GM12878 (cell line): ENCODE measurements around the gene PLCXD1.

ENCODE experiments used
- BACH1 ChIP-seq: fragments of 450-650 bp; IDR thresholded peaks from 2 replicates; pipeline ENCODE4 v1.6.1; 2017; ENCODE audit warnings: mild to moderate bottlenecking, borderline replicate concordance
- BCL11A ChIP-seq: IDR thresholded peaks from 2 replicates; pipeline ENCODE4 v1.6.1; 2011; ENCODE audit warnings: low read depth, low read length
- EZH2 ChIP-seq: IDR thresholded peaks from 2 replicates; pipeline ENCODE4 v1.6.1; 2012; ENCODE audit warnings: low read depth, mild to moderate bottlenecking, control low read depth, inconsistent platforms, low read length, borderline replicate concordance; ENCODE audit not compliant: control insufficient read depth
- IRF4 ChIP-seq: IDR thresholded peaks from 2 replicates; pipeline ENCODE4 v1.6.1; 2011; ENCODE audit warnings: low read depth, low read length
- JUND ChIP-seq: IDR thresholded peaks from 2 replicates; pipeline ENCODE4 v1.6.1; 2012; ENCODE audit warnings: low read depth, mild to moderate bottlenecking, low read length, improper control_type of control experiment, moderate library complexity
- KDM1A ChIP-seq: fragments of 200-600 bp; sonication (generic); IDR thresholded peaks from 2 replicates; pipeline ENCODE4 v1.6.1; 2016; ENCODE audit warnings: borderline replicate concordance
- RB1 ChIP-seq: fragments of 450-650 bp; formaldehyde crosslinking; IDR thresholded peaks from 2 replicates; pipeline ENCODE4 v1.6.1; 2017; ENCODE audit warnings: mild to moderate bottlenecking, borderline replicate concordance
- SRF ChIP-seq, 2 experiments: IDR thresholded peaks; 2 replicates each; pipeline ENCODE4 v1.6.1; 2011; ENCODE audit warnings: low read depth in 2 of 2, low read length in 2 of 2, mild to moderate bottlenecking in 1 of 2, moderate library complexity in 1 of 2
- TARDBP ChIP-seq: IDR thresholded peaks from 2 replicates; pipeline ENCODE4 v1.6.1; 2016; ENCODE audit warnings: borderline replicate concordance
- YBX1 ChIP-seq: fragments of 450-650 bp; IDR thresholded peaks from 2 replicates; pipeline ENCODE4 v1.6.1; 2016; ENCODE audit warnings: antibody characterized with exemption
- ZNF24 ChIP-seq: fragments of 450-650 bp; IDR thresholded peaks from 2 replicates; pipeline ENCODE4 v1.6.1; 2017; ENCODE audit warnings: antibody characterized with exemption, mild to moderate bottlenecking

DNA sequence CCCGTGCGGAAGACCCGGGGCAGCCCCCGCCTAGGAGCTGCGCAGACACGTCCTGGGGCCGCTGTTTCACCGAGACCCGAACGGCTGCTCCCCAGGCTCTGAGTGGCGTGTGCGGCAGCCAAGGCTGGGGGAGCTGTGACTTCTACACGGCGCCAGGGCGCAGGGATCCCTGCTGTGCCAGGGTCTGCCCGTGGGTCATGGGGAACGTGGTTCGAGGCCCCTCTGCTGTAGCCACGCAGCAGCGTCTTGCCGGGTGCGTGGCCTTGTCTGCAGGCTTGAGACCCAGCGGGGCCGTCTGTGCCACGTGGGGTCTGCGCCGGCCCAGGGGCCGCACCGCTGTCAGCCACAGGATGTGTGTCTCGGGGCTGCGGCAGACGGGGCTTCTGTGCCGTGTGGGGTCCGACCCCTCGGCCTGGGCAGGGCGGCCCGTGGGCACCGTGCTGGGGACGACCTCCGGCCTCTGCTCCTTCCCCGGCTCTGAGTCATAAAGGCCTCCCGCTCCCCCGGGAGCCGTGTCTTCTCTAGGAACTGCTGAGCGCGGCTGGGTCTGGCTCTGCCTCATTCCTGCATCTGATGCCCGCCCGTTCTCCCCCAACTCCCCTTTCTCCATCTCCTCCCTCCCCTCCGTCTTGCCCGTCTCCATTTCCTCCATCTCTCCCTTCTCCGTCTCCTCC lies 50.1 kb downstream of the PLCXD1 start:
- TF ChIP-seq KDM1A, result no peak
- no peak for TF ChIP-seq BACH1
- no peak for TF ChIP-seq IRF4
- TF ChIP-seq TARDBP, result no peak
- no peak for TF ChIP-seq YBX1
- TF ChIP-seq ZNF24, result no peak
- TF ChIP-seq EZH2, result no peak
- no peak for TF ChIP-seq BCL11A
- TF ChIP-seq RB1, result no peak
- TF ChIP-seq JUND, result no peak
- no peak for TF ChIP-seq SRF (IDR thresholded peaks at IDR 0.05; ENCODE audit: low read depth in 2 of 2, low read length in 2 of 2)
